Stimulated activated CD4-positive, alpha-beta T cell treated with anti-CD3 and anti-CD28 coated beads, Interleukin-12 subunit alpha, Interleukin-12 subunit beta, amount 100 ng/mL, for 24 hours (primary cell): ENCODE data around the gene TNFRSF11A.

Experiments used
- DNase-seq, 2 experiments: peaks; one replicate each; pipeline ENCODE4 v3.0.0-alpha.2; 2020; ENCODE audit warnings: low read depth in 2 of 2

TNFRSF11A gene

DNA sequence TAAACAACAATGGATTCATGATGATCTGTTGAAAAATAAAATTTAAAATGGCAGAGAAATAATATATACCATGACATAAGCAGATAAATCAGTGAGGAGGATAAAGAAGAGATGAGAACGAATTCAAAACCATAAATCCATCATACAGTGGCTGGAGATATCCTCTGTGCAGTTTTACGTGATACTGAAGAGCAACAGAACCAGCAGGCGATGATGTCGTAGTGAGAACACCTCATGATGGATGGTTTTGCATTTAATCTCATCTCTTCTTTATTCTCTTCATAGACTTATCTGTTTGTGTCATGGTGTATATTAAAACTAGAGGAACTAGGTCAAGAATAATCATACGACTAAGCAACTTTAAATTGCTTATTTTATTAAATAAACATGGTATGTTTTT, 56.3 kb downstream of the TNFRSF11A start:
- DNase-seq, result no peak

DNA sequence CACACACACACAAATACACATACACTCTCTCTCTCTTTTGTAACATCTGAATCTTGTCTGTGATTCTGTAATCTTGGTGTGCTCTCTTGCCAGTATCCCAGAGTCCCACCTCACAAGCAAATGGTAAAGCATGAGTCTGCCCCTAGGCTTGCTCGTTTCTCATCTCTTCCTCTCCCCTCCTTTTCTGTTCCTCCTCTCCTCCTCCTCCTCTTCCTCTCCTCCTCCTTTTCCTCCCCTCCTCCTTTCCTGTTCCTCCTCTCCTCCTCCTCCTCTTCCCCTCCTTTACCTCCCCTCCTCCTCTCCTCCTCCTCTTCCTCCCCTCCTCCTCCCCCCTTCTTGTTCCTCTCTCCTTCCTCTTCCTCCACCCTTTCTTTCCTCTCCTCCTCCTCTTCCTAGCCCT, 59.0 kb downstream of the TNFRSF11A start:
- DNase-seq, result no peak

- no peak for DNase-seq
Measured at GRCh38 chr18:62384610-62385097, 59.5 kb downstream of the TNFRSF11A start.

GRCh38 chr18:62386091-62386490, 61.0 kb downstream of the TNFRSF11A start:
- no peak for DNase-seq

DNA sequence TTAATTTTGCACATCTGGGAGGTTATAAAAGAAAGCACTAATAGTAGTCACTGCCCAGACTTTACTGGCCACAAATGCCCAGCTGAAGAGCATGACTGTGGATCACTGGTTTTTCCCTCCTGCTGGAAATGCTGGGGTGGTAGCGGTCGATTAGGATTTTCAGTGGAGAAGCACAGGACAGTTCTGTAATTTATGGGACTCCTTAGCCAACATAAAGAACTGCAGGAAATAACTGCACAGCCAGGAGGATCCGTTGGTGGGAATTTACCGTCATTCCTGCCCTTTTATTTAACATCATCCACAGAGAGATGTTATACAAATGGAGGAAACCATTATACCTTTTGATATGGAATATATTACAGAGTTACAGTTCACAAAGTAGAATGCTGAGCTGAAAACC, 61.5 kb downstream of the TNFRSF11A start:
- no peak for DNase-seq

DNA sequence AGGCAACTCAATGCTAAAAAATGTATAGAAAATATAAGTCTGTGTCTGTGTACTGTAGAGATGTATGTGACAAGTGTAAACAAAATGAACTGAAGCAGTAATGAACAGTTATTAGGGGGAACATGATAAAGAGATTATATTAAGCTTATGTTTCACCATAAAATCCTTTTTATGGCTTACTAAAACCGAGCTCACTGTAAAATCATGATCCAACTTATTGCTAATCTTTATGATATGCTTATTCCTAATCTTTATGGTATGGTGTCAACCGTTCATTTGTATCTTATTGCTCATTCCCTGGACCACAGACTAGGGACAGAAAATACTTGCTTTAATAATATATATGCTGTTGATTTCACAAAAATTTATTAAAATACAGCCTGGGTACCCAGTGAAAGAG, 62.1 kb downstream of the TNFRSF11A start:
- DNase-seq, result no peak

DNA sequence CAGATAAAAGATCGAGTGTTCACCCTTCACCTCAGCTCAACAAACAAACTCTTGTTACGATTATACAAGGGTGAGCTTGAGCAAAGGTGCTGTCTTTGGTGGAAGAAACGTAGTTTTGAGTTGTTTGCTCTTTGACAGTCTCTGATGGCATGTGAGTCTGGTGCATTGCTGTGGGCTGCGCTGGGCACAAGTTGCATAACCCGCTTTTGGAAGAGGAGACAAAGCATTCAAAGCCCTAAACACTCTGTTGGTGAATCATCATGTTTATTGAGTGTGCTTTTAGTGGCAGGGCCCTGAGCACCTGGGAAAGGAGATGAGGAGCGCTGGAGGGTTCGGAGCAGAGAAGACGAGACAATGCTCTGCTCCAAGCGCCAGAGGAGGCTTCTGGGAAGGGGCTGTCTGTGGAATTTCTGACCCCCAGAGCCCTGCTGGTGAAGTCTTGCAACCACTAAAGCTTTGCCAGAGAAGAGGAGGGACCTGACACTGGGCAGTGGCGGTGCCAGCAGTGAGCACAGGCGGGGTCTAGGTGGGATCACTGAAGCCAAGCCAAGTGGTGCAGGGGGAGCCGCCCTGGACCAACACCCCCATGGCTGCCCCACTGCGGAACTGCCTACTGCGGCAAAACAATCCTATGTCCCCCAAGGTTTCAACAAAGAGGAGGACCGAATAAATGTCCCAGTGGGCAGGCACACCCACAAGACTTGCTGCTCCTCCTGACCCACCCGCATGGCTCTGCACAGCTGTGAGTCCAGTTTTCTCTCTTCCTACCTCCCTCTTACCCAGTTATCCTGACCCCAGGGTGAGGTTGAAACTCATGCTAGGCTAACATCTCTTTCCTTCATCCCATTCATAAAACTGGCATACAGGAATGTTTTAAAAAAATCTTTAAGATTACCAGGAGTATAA, 64.0 kb downstream of the TNFRSF11A start:
- DNase-seq, result no peak

- no peak for DNase-seq
Measured at GRCh38 chr18:62389761-62390481, 64.8 kb downstream of the TNFRSF11A start.

- DNase-seq, result no peak
Measured at GRCh38 chr18:62394006-62394763, 69.1 kb downstream of the TNFRSF11A start.

DNA sequence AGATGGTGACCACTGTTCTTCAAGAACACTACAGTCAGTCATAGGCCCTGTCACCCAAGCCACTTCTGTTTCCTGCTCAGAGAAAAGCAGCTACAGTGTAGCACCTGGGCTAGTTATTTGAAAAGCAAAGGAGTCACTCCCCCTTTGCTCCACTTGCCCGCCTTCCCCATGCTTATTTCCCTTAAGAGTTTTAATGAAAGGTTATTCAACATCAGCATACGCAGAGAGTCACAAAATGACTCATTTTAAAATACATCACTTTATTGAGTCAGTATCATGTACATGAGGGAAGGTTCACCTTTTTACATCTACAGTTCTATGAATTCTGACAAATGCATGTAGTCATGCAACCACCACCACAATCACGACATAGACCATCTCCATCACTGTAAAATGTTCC, 71.3 kb downstream of the TNFRSF11A start:
- no peak for DNase-seq

DNA sequence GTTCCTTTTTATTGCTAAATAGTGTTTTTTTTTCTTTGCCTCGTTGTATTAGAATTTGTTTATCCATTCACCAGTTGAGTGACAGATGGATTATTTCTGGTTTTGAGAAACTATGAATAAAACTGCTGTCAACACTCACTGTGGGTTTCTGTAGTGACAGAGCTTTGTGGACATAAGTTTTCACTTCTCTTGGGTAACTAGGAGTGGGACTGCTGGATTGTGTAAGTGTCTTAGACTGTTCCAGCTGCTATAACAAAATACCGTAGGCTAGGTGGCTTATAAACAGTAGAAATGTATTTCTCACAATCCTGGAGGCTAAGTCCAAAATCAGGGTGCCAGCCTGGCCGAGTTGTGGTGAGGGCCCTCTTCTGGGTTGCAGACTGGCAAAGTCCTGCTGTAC, 71.9 kb downstream of the TNFRSF11A start:
- no peak for DNase-seq

GRCh38 chr18:62398291-62398690, 73.2 kb downstream of the TNFRSF11A start:
- no peak for DNase-seq

DNA sequence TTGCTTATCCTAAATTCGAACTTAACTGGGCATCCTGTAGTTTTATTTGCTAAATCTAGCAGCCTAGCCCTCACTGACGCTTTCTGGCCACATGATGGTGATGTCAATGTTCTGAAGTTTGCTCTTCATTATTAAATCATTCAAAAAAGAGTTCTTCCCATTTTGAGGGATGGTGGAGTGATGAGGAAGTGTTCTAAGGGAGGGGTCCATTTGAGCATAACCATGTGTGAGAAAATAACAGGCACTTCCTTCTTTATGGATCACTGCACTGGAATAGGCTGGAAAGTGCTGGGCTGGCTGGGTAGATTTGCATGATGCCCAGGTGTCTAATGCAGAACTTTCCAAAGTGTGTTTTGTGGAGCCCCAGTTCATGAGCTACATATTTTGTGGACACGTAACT, 74.2 kb downstream of the TNFRSF11A start:
- no peak for DNase-seq

DNA sequence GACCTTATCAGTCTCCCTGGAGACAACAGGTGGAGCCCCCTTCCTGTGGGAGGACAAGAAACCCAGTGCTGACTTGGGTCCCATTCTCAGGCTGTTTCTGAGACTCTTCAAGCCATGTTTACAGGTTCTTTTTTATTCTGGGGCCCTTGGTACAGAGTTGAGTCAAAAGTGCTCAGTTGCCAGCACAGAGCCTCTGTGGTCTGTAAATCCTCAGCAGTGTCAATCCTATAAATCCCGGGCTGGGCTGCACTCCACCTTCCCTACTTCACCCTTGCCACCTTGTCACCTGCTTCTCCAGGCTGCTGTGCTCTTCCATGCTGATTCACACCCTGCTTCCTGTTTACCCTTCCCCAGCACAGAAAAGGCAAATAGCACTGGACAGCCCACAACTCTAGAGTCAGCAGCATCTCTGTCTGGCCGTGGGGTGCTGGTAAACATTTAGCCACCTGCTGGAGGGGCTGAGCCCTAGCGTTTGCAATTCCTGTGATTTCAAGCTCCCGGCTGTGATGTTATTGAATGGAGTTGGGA, 74.7 kb downstream of the TNFRSF11A start:
- no peak for DNase-seq

DNA sequence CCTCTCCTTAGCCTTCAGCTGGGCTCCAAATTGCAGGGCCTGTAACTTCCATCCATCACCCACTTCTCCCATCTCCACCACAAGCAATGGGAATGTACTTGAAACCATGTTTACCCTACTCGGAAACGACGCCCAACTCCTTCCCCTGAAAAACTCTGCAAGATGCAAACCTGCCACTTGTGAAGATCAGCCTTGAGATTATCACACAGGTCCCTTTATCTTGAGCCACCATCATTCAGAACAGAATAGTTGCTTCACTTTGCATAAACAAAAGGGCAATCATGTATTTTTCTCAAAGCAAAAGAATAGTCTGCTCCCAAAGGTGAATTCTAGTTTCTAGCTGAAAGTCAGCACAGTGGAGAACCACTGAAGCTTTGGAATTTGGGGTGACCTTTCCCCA, 75.8 kb downstream of the TNFRSF11A start:
- no peak for DNase-seq

- DNase-seq, result no peak
Measured at GRCh38 chr18:62402342-62402948, 77.3 kb downstream of the TNFRSF11A start.

DNA sequence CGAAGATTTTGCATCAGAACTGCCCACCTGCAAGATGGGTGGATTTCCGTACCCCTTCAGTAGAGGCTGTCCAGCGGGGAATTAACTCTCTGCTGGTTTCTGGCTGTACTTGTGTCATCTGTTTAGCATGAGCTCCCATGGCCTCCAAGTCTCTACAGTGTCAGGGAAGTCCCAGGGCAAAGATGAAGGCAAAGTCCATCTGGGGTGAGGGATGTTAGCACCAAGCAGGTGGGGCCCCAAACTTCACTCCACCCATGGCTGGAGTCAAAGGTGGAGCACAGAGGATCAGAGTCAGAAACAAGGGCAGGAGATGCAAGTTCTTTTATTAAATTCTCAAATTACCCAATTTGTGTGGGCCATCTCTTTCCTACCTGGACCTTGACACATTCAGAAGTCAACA, 78.0 kb downstream of the TNFRSF11A start:
- no peak for DNase-seq

DNA sequence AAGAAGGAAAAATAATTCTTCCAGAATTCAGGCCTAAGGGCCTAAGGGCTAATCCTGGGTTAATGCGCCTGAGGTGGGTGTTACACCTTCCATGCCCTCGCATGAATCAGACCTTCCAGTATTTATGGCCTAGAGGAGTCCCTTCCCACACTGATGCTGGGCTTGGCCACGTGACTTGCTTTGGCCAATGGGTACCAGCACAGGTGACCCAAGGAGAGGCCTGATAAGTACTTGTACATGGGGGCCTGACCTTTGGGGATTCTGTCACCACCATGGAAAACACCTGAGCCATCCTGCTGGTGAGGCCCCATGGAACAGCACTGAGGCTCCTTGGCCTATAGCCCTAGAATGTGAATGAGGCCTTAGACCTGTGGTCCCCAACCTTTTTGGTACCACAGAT, 79.8 kb downstream of the TNFRSF11A start:
- no peak for DNase-seq

GRCh38 chr18:62407660-62408059, 82.5 kb downstream of the TNFRSF11A start:
- DNase-seq, result no peak

GRCh38 chr18:62409821-62410220, 84.7 kb downstream of the TNFRSF11A start:
- no peak for DNase-seq

DNA sequence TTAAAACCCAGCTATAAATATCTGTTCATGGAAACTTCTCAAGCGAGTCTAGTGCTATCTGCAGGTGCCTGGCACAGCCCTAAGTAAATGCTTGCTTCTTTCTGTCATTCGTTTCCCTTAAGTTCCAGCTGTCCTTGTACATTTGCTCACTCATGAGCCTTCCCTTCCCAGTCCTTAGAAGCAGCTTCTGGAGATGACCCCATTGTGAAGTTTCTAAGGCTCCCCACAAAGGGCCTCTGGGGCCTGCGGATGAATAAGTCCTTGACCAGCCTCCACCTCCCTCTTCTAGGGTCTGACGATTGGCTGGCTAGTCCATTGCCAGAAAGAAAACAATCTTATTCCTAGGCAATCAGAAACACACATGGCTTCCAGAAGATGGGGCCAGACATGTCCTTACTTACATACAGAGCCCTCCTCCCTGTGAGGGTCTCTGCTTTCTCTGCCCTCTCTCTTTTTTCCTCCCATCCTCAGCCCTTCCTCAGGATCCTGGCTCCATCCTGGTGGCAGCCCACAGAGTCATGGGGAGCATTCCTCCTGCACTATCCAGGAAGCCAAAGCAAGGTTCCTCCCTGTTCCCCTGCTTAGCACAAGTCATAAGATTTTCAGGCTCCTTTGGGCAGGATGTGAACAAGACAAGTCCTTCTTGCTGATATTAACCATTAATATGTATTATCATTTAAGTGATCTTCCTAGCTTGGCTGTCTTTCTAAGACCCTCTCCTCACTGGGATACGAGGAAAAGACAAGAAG, 87.3 kb downstream of the TNFRSF11A start:
- DNase-seq, result no peak
